ENCODE data around the gene PLN. TPM values are rescaled to one million over a fixed set of nuclear protein-coding genes. Genes with fewer than 3 reads are reported as not detected.

Gene PLN
- 0.19 and 3.1 TPM in 2 replicates for total RNA-seq

DNA sequence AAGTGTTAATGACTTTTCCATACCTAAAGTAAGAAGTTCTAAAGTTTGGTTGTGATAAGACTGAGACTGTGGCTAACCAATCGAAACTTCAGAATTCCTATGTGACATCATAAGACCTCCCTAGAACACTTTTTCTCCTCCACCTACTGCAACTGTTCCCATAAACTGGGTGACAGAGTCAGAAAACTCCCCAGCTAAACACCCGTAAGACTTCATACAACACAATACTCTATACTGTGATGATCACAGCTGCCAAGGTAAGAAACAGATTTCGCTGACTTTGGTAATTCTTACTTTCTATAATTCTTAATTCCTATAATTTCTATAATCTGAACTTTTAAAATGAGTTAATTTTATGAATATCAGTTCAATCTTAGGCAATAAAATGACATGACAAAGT lies at the start of gene PLN:
Gene PLN, plus strand, starts transcription at position 161 of the 400 bp plus-strand sequence. CDS start 10,626 bp downstream, outside the sequence.

Other genes starting within 250 kb of the PLN start
- gene CEP85L, start 103.3 kb downstream of the PLN start, total RNA-seq, result 12.8 and 18.3 TPM in 2 replicates

All from regular cardiac myocyte (primary cell).